ENCODE results near the gene PFDN6. TPM values are rescaled to one million over a fixed set of nuclear protein-coding genes. Genes with fewer than 3 reads are reported as not detected.

PFDN6 gene
- total and polyA plus RNA-seq, 2 of the 13 experiments (the other 11 are each of a cell fraction or from before 2014, with no cell fraction given), result 75.5 to 87.0 TPM

DNA sequence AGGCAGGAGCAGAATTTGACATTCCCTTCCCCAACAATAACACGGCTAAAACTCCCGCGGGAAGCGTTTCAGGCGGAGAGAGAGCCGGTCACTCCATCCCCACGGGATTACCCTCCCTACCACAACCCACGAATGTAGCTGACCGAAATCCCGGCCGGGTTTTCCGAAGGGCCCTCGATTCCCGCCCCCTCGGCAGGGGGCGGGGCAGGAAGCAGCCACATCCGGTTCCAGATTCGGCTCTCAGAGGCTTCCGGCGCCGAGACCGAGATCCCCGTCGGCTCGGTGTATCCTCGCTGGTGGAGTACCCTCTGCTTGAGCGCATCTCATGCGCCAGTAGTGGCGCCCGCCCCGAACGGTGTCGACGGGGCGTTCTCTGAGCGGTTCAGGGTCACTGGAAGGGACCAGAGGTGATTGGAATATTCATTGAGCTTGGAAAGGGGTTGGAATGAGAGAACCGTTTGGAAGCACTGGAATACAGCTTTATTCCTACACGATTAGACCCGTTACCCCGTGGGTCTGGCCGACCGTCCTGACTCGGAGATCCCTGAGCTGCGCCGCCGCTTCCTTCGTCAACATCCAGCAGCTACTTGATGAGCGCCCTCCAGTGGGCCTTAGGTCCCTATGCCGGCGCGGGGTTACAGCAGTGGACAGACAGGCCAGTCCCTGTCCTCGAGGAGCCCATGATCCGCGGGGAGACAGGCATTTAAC, 10.0 kb downstream of the PFDN6 start:
- H3K9me3 ChIP-seq (ENCODE audit: low read length), result no peaks in the 10 kb centered on the region
- ChIA-PET CTCF (ENCODE audit: low intra/inter-chr PET ratio, low total read pairs) (interaction anchor here (1.0 to 3.3 kb wide), 4 partner anchors 9 to 176 kb away, joined by 3 to 52 read pairs (median 4); no protein-coding TSS in a partner anchor), POLR2A (interaction anchor here (0.8 to 4.1 kb wide), 16 partner anchors 9 to 328 kb away, joined by 3 to 57 read pairs (median 7); partner anchors contain the start of genes B3GALT4, PFDN6, RING1 and RPS18)
- BruUV-seq (replicated peaks), result TSS peak; percentile 89
- H3K27me3 ChIP-seq (ENCODE audit: control insufficient read depth in 1 of 2, insufficient read depth in 2 of 2, low read length in 2 of 2), result no peaks in the 10 kb centered on the region; a peak in 1 of 5 replicates
- H3K4me1 ChIP-seq (ENCODE audit: insufficient read depth, low read length), result peaks cover 27% of the 10 kb centered on the region
- DNase-seq (ENCODE audit: low spot score) (peak; percentile 88), FAIRE-seq (peak; percentile 76), ATAC-seq (peak; percentile 73)
- peaks cover 7 to 10% of the 10 kb centered on the region in 2 experiments; a peak in 2 of 5 replicates for H3K36me3 ChIP-seq (replicated peaks in 1 of 2; ENCODE audit: control insufficient read depth in 1 of 2, insufficient read depth in 2 of 2, low read length in 2 of 2)
- peak overlapping the region; percentile 92 for H3K4me2 ChIP-seq (ENCODE audit: low read depth, low read length)
- peaks cover 12% of the 10 kb centered on the region for H3K79me2 ChIP-seq (ENCODE audit: insufficient read depth, low read length)
- peak overlapping the region; percentile 75 to 88 (median 79) for H3K4me3 ChIP-seq (replicated peaks in 1 of 3; ENCODE audit: insufficient read depth in 1 of 3, low read depth in 2 of 3, low read length in 3 of 3)
- H4K20me1 ChIP-seq (ENCODE audit: insufficient read depth, low read length), result no peaks in the 10 kb centered on the region
- in situ Hi-C loops (cut with HindIII; ENCODE audit: extremely low pct_ligation_motif_present, low pct_unique_long_range_greater_than_20kb) (loop anchor here (5.0 to 25.0 kb wide), 2 partner anchors 97 to 113 kb away; partner anchors contain the start of genes CUTA, HSD17B8, PHF1 and RXRB), intact Hi-C loops (cut with micrococcal nuclease; ENCODE audit: unreplicated experiment) (loop anchor here (1.0 kb wide), 2 partner anchors 19 to 99 kb away; partner anchors contain the start of genes RXRB and SLC39A7)
- H2AFZ ChIP-seq (ENCODE audit: low read length), result no peak overlapping the region
- peak overlapping the region; percentile 92 for H3K9ac ChIP-seq (ENCODE audit: insufficient read depth, low read depth, low read length)
- H3K27ac ChIP-seq (ENCODE audit: extremely low read length, insufficient read depth, low read length), result peak overlapping the region; percentile 93
- WGBS (ENCODE audit: low lambda C conversion rate), result 0% methylated on average over 20 of the region's 54 CpGs
- TF ChIP-seq SP140L (CRISPR knock-in tag; IDR thresholded peaks at IDR 0.05; ENCODE audit: borderline replicate concordance) (no peak; the same call in 1 of the 2 replicates), MYC (CRISPR knock-in tag; IDR thresholded peaks at IDR 0.05; ENCODE audit: borderline replicate concordance) (peak; percentile 72; the same call in 1 of the 2 replicates), HIVEP1 (CRISPR knock-in tag; IDR thresholded peaks at IDR 0.05) (peak; percentile 89), ZFP90 (CRISPR knock-in tag; IDR thresholded peaks at IDR 0.05; ENCODE audit: borderline replicate concordance) (no peak), GFI1 (CRISPR knock-in tag; IDR thresholded peaks at IDR 0.05; ENCODE audit: borderline replicate concordance) (peak; percentile 53; the same call in 1 of the 2 replicates), ZNF598 (CRISPR knock-in tag; IDR thresholded peaks at IDR 0.05; ENCODE audit: borderline replicate concordance) (no peak; the same call in none of the 2 replicates), RBM22 (optimal IDR thresholded peaks at IDR 0.05; ENCODE audit: low read length) (peak; percentile 89), NFE2L1 (CRISPR knock-in tag; IDR thresholded peaks at IDR 0.05; ENCODE audit: borderline replicate concordance) (no peak), ZBTB8A (CRISPR knock-in tag; IDR thresholded peaks at IDR 0.05; ENCODE audit: borderline replicate concordance, low read depth) (peak; percentile 30; the same call in 1 of the 2 replicates), ZNF101 (CRISPR knock-in tag; IDR thresholded peaks at IDR 0.05; ENCODE audit: borderline replicate concordance, low read depth) (peak; percentile 58), ZNF343 (CRISPR knock-in tag; IDR thresholded peaks at IDR 0.05) (peak; percentile 89), MLLT10 (CRISPR knock-in tag; IDR thresholded peaks at IDR 0.05) (no peak), ZBTB42 (CRISPR knock-in tag; IDR thresholded peaks at IDR 0.05) (0 out of 2 replicates have a peak, but pooled peaks have one; percentile 85), SMARCE1 (IDR thresholded peaks at IDR 0.05; ENCODE audit: borderline replicate concordance) (no peak)
- TF ChIP-seq, protein P1, sequence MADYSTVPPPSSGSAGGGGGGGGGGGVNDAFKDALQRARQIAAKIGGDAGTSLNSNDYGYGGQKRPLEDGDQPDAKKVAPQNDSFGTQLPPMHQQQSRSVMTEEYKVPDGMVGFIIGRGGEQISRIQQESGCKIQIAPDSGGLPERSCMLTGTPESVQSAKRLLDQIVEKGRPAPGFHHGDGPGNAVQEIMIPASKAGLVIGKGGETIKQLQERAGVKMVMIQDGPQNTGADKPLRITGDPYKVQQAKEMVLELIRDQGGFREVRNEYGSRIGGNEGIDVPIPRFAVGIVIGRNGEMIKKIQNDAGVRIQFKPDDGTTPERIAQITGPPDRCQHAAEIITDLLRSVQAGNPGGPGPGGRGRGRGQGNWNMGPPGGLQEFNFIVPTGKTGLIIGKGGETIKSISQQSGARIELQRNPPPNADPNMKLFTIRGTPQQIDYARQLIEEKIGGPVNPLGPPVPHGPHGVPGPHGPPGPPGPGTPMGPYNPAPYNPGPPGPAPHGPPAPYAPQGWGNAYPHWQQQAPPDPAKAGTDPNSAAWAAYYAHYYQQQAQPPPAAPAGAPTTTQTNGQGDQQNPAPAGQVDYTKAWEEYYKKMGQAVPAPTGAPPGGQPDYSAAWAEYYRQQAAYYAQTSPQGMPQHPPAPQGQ (CRISPR knock-in tag; IDR thresholded peaks at IDR 0.05; ENCODE audit: borderline replicate concordance), result no peak
- TF ChIP-seq, protein P2, sequence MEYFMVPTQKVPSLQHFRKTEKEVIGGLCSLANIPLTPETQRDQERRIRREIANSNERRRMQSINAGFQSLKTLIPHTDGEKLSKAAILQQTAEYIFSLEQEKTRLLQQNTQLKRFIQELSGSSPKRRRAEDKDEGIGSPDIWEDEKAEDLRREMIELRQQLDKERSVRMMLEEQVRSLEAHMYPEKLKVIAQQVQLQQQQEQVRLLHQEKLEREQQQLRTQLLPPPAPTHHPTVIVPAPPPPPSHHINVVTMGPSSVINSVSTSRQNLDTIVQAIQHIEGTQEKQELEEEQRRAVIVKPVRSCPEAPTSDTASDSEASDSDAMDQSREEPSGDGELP (IDR thresholded peaks at IDR 0.05; ENCODE audit: borderline replicate concordance, low read depth), result no peak
